RWPE1 (cell line): ENCODE measurements around the gene GRM1.

ENCODE experiments used
- CTCF ChIA-PET: fragments of 350-600 bp; sonication (Branson Sonifier 250); formaldehyde crosslinking; extraction: SDS; loops from one replicate; lab custom pipeline; 2021; lab: Yijun Ruan, JAX
- POLR2A ChIA-PET: fragments of 400-600 bp; formaldehyde crosslinking; extraction: SDS; loops from one replicate; lab custom pipeline; 2020; ENCODE audit warnings: antibody characterized with exemption; ENCODE audit not compliant: low non-redundant PET; lab: Yijun Ruan, JAX
- DNase-seq: peaks from one replicate; pipeline ENCODE4 v3.0.0; 2012; ENCODE audit warnings: low spot score
- H3K27ac ChIP-seq: fragments of 450-650 bp; 2 replicates; pipeline ENCODE4 v1.5.1; 2017
- CTCF ChIP-seq: fragments of 450-650 bp; conservative IDR thresholded peaks from 2 replicates; pipeline ENCODE4 v1.5.1; 2017; ENCODE audit warnings: low read depth, mild to moderate bottlenecking

The GRM1 gene

GRCh38 chr6:146397638-146398037 lies 368.8 kb downstream of the GRM1 start:
- TF ChIP-seq CTCF, result no peak
- CTCF ChIA-PET, result no interaction called here
- POLR2A ChIA-PET, result no interaction called here
- DNase-seq, result no peak
- H3K27ac ChIP-seq, result no peak overlapping the region

- ChIA-PET POLR2A (no interaction called here), CTCF (no interaction called here)
- TF ChIP-seq CTCF, result no peak
- no peak for DNase-seq
- H3K27ac ChIP-seq, result no peak overlapping the region
Measured at GRCh38 chr6:146402476-146402875, 373.6 kb downstream of the GRM1 start.

GRCh38 chr6:146408583-146408982 lies 379.7 kb downstream of the GRM1 start:
- TF ChIP-seq CTCF, result no peak
- ChIA-PET POLR2A (no interaction called here), CTCF (no interaction called here)
- no peak overlapping the region for H3K27ac ChIP-seq
- no peak for DNase-seq

GRCh38 chr6:146410851-146411595 lies 382.2 kb downstream of the GRM1 start:
- no peak overlapping the region for H3K27ac ChIP-seq
- no peak for TF ChIP-seq CTCF
- DNase-seq, result no peak
- ChIA-PET POLR2A (no interaction called here), CTCF (interaction anchor here (0.5 to 0.7 kb wide), 2 partner anchors 337 to 482 kb away, joined by 3 read pairs; no protein-coding TSS in a partner anchor)

GRCh38 chr6:146419576-146419975 lies 390.7 kb downstream of the GRM1 start:
- CTCF ChIA-PET, result no interaction called here
- no peak overlapping the region for H3K27ac ChIP-seq
- TF ChIP-seq CTCF, result no peak
- POLR2A ChIA-PET, result no interaction called here
- DNase-seq, result no peak

GRCh38 chr6:146420255-146420654 lies 391.4 kb downstream of the GRM1 start:
- ChIA-PET POLR2A (no interaction called here), CTCF (no interaction called here)
- H3K27ac ChIP-seq, result no peak overlapping the region
- TF ChIP-seq CTCF, result no peak
- no peak for DNase-seq
